ENCODE data around the gene PIGK.

- no peak for TF ChIP-seq CTCF (IDR thresholded peaks at IDR 0.05)
- TF ChIP-seq POLR2A (IDR thresholded peaks at IDR 0.05), result no peak
These were observed 137.4 kb downstream of the PIGK start for GRCh38 chr1:77081834-77082233.
